MG63 (cell line): ENCODE data around the gene ADAMTS20. TPM values are rescaled to one million over a fixed set of nuclear protein-coding genes. Genes with fewer than 3 reads are reported as not detected.
"Not testable (repeated sequence)": the region's sequence is repeated elsewhere in the genome, so short reads cannot be mapped to it uniquely, and the experiment has no call there.

Experiments
- DNase-seq: peaks from one replicate; pipeline ENCODE4 v3.0.0-alpha.2; 2020
- H3K27me3 ChIP-seq: fragments of 250-450 bp; sonication (Bioruptor Pico); 2 replicates; pipeline ENCODE4 v1.5.1; 2020; ENCODE audit warnings: mild to moderate bottlenecking, moderate library complexity
- H3K36me3 ChIP-seq: fragments of 250-450 bp; sonication (Bioruptor Pico); 2 replicates; pipeline ENCODE4 v1.5.1; 2020; ENCODE audit warnings: mild to moderate bottlenecking, moderate library complexity
- H3K4me3 ChIP-seq: fragments of 250-450 bp; sonication (Bioruptor Pico); 2 replicates; pipeline ENCODE4 v1.5.1; 2020; ENCODE audit warnings: mild to moderate bottlenecking, moderate library complexity
- H3K9me3 ChIP-seq: fragments of 250-450 bp; sonication (Bioruptor Pico); 2 replicates; pipeline ENCODE4 v1.5.1; 2020; ENCODE audit warnings: mild to moderate bottlenecking, moderate library complexity
- total RNA-seq: library from RNA; depleted of rRNA; stranded (reverse); fragments of >200 nt; shearing (Covaris generic); gene quantifications from 2 replicates; pipeline ENCODE4 v1.2.3, GENCODE V29; 2014; ENCODE audit warnings: low replicate concordance

ADAMTS20 gene
- total RNA-seq, 1 experiment from 2014 or later, result not detected

DNA sequence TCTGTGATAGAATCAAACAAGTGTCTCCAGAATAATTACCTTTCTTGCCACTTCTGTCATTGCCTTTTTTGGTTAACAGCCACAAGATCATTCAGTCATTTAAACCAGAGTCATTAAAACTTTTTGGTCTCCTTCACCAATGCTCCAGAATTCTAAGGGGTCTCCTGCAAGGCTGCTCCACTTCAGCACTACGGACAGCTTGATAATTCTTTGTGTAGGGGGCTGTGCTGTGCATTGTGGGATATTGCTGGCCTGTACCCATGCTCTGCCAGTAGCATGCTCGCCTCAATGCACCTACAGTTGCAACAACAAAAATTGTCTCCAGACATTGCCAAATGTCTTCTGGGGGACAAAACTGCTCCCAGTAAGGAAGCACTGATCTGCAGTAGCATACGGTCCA, 7.3 kb downstream of the ADAMTS20 start:
- no peaks in the 10 kb centered on the region for H3K9me3 ChIP-seq
- no peak for DNase-seq
- no peaks in the 10 kb centered on the region for H3K36me3 ChIP-seq
- H3K27me3 ChIP-seq, result no peaks in the 10 kb centered on the region
- H3K4me3 ChIP-seq, result no peak overlapping the region

DNA sequence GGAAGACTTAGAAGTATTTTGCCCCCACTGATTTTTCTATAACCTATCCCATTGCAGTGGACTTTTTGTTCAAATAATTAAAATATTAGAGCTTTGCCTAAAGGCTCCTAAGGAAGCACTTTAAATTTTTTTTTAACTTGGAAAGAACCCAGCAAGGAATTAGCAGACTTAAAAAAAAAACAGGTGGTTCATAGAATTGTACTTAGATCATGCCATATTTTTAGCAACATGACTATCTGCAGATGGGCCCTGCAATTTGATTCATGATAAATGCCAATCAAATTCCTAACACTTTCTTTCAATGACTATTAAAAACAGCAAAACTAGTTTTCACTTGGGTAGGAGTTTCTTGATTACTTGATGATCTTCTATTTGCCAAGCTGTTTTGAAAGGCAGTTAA, 11.5 kb downstream of the ADAMTS20 start:
- no peak for DNase-seq
- H3K9me3 ChIP-seq, result no peaks in the 10 kb centered on the region
- H3K36me3 ChIP-seq, result no peaks in the 10 kb centered on the region
- H3K4me3 ChIP-seq, result no peak overlapping the region
- no peaks in the 10 kb centered on the region for H3K27me3 ChIP-seq

DNA sequence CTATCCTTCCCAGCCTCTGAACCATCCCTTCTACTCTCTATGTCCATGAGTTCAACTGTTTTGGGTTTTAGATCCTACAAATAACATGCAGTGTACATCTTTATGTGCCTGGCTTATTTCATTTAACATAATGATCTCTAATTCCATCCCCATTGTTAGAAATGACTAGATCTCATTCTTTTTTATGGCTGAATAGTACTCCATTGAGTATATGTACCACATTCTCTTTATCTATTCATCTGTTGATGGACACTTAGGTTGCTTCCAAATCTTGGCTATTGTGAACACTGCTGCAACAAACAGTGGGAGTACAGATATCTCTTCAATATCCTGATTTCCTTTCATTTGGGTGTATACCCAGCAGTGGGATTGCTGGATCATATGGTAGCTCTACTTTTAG, 14.3 kb downstream of the ADAMTS20 start:
- not testable (repeated sequence) for H3K4me3 ChIP-seq, DNase-seq, H3K27me3 ChIP-seq, H3K9me3 ChIP-seq, H3K36me3 ChIP-seq

DNA sequence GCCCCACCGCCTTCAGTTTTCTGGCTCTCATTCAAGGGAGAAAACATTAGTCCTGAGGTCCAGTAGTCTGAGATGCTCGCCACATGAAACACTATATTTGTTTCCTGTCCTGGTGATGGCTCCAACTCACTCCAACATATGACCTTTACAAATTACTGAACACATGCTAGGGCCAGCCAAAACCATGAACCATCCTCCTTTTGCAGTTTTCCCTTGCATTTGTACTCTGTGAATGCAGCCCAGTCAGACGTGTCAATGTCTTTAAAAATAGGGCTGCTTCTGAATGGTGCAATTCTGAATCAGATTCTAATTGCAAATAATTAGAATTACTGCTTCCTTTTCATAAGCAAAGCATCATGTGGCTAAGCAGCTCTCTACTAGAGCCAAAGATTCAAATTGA, 36.0 kb downstream of the ADAMTS20 start:
- H3K4me3 ChIP-seq, result no peak overlapping the region
- no peak for DNase-seq
- no peaks in the 10 kb centered on the region for H3K9me3 ChIP-seq
- H3K27me3 ChIP-seq, result no peaks in the 10 kb centered on the region
- H3K36me3 ChIP-seq, result no peaks in the 10 kb centered on the region

DNA sequence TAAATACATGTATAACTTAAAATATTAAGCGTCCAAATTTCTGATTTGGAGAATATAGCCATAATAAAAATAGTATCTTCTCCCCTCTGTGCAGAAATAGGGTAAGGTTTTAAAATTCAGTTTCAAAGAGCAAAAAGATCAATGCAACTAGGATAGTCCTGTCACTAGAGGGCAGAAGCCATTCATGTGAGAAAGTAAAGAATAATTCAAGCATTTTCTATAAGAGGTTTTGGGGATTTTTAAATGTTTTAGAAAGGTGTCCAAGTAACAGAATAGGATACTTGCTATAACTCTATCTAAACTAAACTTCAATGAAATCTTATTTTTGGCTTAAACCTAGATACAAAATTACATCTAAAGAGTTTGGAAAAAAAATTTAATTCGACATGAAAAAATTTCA, 50.3 kb downstream of the ADAMTS20 start:
- Histone ChIP-seq H3K9me3 (no peaks in the 10 kb centered on the region), H3K4me3 (no peak overlapping the region), H3K27me3 (no peaks in the 10 kb centered on the region), H3K36me3 (no peaks in the 10 kb centered on the region)
- DNase-seq, result no peak

DNA sequence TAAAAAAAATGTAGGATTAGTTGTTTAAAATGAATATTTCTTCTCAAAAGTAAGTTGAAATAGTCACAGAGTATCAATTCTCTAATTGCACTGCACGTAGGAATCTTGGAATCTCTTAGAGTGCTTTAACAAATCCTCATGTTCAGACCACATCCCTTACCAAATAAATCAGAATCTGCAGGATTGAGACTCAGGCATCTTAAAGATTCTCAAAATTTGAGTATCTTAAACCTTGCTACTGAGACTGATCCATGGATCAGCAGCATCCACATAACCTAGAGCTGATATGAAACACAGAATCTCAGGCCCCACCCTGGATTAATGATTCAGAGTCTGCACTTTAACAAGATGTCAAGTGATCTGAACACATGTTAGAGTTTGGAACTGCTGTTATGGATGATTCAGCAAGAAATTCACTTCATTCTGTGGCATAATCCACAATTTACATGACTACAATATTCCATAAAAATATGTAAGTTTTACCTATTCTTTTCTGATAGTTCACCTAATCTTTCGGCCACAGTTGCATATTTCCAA, 58.7 kb downstream of the ADAMTS20 start:
- no peaks in the 10 kb centered on the region for H3K9me3 ChIP-seq
- no peak for DNase-seq
- H3K4me3 ChIP-seq, result no peak overlapping the region
- no peaks in the 10 kb centered on the region; the same call in 1 of the 2 replicates for H3K27me3 ChIP-seq
- H3K36me3 ChIP-seq, result no peaks in the 10 kb centered on the region

DNA sequence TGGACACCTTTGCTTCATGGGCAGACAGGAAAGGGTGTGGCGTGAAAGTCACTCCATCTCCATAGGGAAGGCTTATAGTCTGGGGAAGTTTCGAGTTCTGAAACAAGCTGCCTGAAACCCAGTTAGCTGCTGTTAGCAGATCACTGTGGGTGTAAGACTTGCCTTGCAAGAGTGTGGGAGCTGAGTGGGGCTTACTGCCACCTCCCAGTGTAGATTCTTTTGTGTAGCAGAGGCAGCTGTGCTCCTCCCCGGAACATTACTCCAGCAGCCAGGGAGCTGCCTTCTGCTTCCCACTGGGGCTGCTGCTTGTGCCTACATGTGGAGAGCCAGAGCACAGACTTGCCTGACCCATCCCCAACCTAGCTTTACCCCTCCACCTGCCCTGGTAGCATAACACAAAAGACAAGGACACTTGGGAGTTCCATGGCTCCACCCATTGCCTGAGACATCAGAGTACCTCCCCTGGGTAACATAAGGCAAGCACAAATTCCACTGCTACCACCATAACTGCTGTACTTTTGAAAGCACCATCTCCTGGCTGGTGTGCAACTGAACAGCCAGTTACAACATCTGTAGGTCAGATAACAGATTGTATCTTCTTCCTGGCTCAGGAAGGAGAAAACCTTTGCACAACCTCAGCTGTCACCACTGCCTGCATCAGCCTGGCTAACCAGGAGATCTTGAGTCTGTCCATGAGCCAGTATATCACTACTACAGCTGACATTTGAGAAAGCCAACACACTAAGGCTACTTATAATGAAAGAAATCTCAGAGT, 69.5 kb downstream of the ADAMTS20 start:
- Histone ChIP-seq H3K9me3 (peaks cover 3% of the 10 kb centered on the region; the same call in 1 of the 2 replicates), H3K27me3 (no peaks in the 10 kb centered on the region), H3K4me3 (no peak overlapping the region), H3K36me3 (no peaks in the 10 kb centered on the region)
- DNase-seq, result no peak

DNA sequence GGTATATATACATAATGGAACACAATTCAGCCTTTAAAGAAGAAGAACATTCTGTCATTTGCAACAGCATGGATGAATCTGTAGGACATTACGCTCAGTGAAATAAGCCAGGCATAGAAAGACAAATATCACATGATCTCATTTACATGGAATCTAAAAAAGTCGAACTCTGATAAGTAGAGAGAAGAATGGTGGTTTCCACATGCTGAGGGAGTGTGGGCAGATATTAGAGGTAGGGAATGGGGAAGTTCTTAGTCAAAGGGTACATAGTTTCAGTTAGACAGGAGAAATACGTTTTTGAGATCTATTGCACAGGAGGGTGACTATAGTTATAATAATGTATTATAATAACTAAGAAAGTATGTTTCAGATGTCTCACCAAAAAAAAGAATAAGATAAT, 71.4 kb downstream of the ADAMTS20 start:
- Histone ChIP-seq H3K27me3 (no peaks in the 10 kb centered on the region), H3K4me3 (no peak overlapping the region), H3K36me3 (no peaks in the 10 kb centered on the region), H3K9me3 (no peaks in the 10 kb centered on the region)
- DNase-seq, result no peak

DNA sequence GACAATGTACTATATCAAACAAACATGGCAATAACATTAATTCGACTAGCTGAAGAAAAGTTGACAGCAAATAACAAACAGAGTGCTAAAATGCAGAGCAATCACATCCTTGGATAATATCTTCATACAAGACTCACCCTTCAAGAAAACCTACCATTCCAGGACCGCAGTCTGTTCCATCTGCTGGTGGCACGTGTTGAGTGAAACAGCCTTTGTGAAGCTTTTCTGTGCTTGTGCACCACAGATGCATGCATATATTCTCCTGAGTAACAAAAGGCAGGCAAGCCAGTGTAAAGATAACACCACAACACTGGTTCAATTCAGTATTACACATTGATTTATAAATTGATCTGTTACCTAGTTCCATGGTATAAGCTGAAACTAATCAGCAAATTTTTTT, 89.3 kb downstream of the ADAMTS20 start:
- H3K9me3 ChIP-seq, result no peaks in the 10 kb centered on the region
- no peaks in the 10 kb centered on the region for H3K27me3 ChIP-seq
- DNase-seq, result no peak
- H3K36me3 ChIP-seq, result no peaks in the 10 kb centered on the region
- H3K4me3 ChIP-seq, result no peak overlapping the region

DNA sequence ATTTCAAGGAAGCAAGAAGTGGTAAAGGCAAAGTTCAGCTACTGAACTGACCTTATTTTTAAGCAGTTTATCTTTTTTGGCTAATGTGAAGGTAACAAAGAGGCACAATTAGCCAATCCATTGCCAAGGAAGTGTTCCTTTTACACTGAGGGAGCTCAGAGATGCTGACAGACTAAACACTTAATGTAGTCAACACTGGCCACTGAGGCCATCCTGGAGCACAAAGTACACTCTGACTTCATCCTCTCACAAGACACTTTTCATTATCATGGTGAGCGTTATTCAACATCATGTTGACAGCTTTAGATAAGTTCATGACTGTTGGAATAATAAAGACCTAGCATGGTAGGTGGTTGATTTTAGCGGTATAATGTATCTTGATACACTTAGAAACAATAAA, 89.9 kb downstream of the ADAMTS20 start:
- no peaks in the 10 kb centered on the region for H3K36me3 ChIP-seq
- no peak overlapping the region for H3K4me3 ChIP-seq
- no peaks in the 10 kb centered on the region for H3K27me3 ChIP-seq
- no peaks in the 10 kb centered on the region for H3K9me3 ChIP-seq
- DNase-seq, result no peak

DNA sequence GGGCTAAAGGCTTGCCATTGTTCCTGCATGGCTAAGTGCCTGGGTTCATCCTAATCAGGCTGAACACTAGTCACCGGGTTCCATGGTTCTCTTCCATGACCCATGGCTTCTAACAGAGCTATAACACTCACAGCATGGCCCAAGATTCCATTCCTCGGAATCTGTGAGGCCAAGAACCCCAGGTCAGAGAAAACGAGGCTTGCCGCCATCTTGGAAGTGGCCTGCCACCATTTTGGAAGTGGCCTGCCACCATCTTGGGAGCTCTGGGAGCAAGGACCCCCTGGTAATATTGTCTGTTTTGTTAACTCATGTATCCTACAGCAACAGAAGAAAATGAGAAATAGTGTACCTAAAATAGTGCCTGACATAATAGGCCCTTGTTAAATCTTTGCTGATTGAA, 92.7 kb downstream of the ADAMTS20 start:
- Histone ChIP-seq H3K9me3 (peaks cover 5% of the 10 kb centered on the region; the same call in 1 of the 2 replicates), H3K36me3 (no peaks in the 10 kb centered on the region), H3K27me3 (no peaks in the 10 kb centered on the region), H3K4me3 (no peak overlapping the region)
- no peak for DNase-seq

DNA sequence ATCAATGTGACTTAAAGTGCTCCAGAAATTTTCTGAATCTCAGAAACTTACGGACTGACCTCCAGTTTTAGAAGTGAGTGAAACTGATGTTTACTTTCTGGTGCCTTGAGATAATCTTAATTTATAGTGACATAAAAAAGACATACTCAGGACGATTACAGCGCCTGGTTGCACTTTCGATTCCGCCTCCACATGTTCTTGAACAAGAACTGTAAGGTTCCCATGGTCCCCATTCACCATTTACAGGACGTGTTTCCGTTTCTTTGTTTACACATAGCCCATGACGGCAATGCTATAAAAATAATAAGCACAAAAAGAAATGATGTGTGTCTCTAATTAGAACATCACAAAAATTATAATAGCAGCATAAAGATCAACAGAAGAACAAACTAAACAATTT, 98.2 kb downstream of the ADAMTS20 start:
- Histone ChIP-seq H3K9me3 (peaks cover 5% of the 10 kb centered on the region; the same call in 1 of the 2 replicates), H3K27me3 (no peaks in the 10 kb centered on the region), H3K4me3 (peak overlapping the region; percentile 36), H3K36me3 (no peaks in the 10 kb centered on the region)
- peak; percentile 31 for DNase-seq

DNA sequence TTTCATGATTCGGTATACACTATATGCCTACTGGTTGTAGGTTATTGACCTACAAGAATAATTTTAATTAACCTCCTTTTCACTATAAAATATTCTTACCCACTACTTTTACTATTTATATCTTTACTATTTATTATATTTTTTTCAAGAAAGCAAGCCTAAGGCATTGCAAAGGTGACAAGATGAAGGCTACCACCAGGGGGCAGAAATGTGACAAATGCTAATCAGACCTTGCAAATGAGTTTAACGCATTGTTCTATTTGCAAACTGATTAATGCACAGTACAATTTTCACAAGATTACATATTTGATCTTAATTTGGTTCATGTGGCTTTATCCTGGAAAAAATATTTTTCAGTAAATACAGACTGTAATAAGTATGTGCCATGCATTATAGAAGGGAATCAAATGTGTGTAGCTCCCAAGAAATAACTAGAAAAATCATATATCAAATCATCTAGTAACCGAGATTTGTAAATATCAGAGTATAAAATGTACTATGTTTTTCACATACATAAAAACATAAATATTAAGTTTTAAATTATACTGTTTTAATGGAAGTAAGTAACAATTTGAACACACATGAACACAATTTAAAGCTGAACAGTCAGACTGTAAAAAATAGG, 107.0 kb downstream of the ADAMTS20 start:
- no peaks in the 10 kb centered on the region for H3K27me3 ChIP-seq
- DNase-seq, result peak; percentile 26
- H3K9me3 ChIP-seq, result no peaks in the 10 kb centered on the region
- no peak overlapping the region for H3K4me3 ChIP-seq
- H3K36me3 ChIP-seq, result no peaks in the 10 kb centered on the region

DNA sequence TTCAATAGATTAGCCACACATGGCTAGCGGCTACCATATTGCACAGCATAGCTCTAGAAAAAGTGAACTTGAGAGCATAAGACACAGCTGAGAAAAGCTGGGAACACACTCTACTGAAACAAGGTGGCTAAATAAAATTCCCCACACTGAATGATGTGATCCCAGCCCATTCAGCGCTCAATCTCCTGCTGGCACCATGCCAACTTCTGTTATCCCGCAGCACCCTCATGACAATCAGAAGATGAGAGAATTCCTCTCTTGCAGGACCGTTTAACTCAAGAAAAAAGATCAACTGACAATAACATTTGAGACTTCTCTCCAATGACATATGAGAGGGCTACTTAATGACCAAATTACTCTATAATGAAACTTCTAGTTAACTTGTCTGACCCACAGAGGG, 115.4 kb downstream of the ADAMTS20 start:
- Histone ChIP-seq H3K9me3 (no peaks in the 10 kb centered on the region), H3K27me3 (no peaks in the 10 kb centered on the region), H3K4me3 (no peak overlapping the region), H3K36me3 (no peaks in the 10 kb centered on the region)
- no peak for DNase-seq

DNA sequence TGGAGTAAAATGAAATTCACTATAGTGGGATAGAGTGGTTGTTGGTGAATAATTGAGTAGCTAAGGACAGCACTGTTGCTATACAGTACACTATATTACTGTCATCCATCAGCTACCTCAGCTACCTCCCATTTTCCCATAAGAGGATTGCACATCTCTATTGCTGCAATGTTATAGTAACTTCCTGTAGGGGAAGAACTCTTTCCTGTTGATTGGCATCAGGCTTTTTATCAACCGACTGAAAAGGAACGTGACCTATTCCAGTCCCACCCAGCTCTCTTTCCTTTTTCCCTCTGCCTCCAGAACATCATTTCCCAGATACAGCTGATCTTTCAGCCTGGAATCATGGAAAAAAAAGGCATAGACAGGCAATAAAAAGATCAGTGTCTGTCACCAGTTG, 117.4 kb downstream of the ADAMTS20 start:
- Histone ChIP-seq H3K9me3 (no peaks in the 10 kb centered on the region), H3K27me3 (no peaks in the 10 kb centered on the region), H3K4me3 (no peak overlapping the region), H3K36me3 (no peaks in the 10 kb centered on the region)
- no peak for DNase-seq

DNA sequence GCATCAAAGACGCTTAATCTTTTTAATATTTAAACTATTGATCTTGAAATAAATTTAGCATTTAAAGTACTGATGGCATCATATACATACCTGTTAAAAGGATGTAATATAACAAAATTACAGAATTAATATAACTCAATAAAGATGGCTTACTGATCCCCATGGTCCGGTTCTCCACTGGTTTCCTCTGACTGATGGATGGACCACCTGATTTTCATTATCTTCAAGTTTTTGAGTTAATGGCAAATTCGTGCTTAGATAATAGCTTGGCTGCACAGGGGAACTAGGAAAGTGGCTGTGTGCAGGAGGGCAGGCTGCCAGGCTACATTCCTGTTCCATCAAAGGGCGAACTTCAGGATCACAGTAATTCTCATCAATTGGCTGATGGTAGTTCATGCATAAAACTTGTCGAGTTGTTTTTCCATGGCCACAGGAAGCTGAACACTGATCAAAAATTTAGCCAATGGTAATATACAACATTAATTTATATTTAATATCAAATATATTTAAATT, 123.9 kb downstream of the ADAMTS20 start:
- no peaks in the 10 kb centered on the region for H3K27me3 ChIP-seq

DNA sequence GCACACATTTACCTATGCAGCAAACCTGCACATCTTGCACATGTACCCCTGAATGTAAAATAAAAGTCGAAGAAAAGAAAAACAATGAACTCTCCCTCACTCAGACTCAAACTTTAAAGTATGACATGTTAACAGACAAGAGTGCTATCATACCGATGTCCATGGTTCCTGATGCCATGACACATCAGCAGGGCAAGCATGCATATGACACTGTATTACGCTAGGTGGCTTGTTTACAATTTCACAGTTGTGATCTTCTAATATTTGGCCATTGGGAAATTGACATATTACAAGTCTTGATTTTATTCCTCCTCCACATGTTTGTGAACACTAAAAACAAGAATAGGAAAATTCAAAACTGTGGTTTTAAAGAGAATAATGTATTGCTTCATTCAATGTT, 126.6 kb downstream of the ADAMTS20 start:
- Histone ChIP-seq H3K27me3 (no peaks in the 10 kb centered on the region), H3K9me3 (no peaks in the 10 kb centered on the region), H3K4me3 (no peak overlapping the region), H3K36me3 (no peaks in the 10 kb centered on the region)
- DNase-seq, result no peak

More for the DNA sequence above, 123.9 kb downstream of the ADAMTS20 start:
- H3K4me3 ChIP-seq, result no peak overlapping the region
- no peak for DNase-seq
- H3K36me3 ChIP-seq, result no peaks in the 10 kb centered on the region
- H3K9me3 ChIP-seq, result no peaks in the 10 kb centered on the region

DNA sequence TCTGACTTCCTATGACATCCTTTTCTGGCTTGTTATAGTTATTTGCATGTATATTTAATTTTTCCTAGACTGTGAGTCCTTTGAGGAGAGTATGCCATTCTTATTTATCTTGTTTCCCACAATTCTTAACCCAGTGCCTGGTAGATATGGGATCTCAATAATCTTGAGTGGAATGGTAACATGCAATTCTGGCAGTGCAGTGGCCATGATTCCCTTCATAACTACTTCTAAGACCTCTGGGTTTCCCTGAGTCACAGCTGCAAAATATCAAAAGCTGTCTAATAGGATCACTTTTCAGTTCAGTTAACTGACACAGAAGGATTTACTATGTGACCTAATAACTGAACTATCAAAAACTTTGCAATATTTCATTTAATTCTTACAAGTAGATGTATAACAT, 135.0 kb downstream of the ADAMTS20 start:
- Histone ChIP-seq H3K27me3 (no peaks in the 10 kb centered on the region), H3K4me3 (no peak overlapping the region), H3K36me3 (no peaks in the 10 kb centered on the region), H3K9me3 (no peaks in the 10 kb centered on the region)
- no peak for DNase-seq
